Endodermal cell (in vitro differentiated cells): Measurements from ENCODE around the gene PPP1R14C. TPM values are rescaled to one million over a fixed set of nuclear protein-coding genes. Genes with fewer than 3 reads are reported as not detected.

Experiments
- DNase-seq: peaks from one replicate; pipeline ENCODE4 v3.0.0-alpha.2; 2017
- H3K27ac ChIP-seq: 2 replicates; pipeline ENCODE4 v1.5.1; 2013; ENCODE audit warnings: mild to moderate bottlenecking, low read depth, low read length, moderate library complexity
- H3K27me3 ChIP-seq: 2 replicates; pipeline ENCODE4 v1.6.1; 2013; ENCODE audit warnings: mild to moderate bottlenecking, low read length, moderate library complexity; ENCODE audit not compliant: insufficient read depth, control insufficient read depth, poor library complexity, severe bottlenecking
- H3K36me3 ChIP-seq: 2 replicates; pipeline ENCODE4 v1.7.0; 2013; ENCODE audit warnings: mild to moderate bottlenecking, low read length, moderate library complexity; ENCODE audit not compliant: control insufficient read depth, insufficient read depth
- H3K4me1 ChIP-seq: one replicate; pipeline ENCODE4 v1.7.0; 2013; ENCODE audit warnings: low read length; ENCODE audit not compliant: control insufficient read depth, insufficient read depth
- H3K4me3 ChIP-seq: 2 replicates; pipeline ENCODE4 v1.5.1; 2013; ENCODE audit warnings: mild to moderate bottlenecking, low read length, moderate library complexity
- H3K9ac ChIP-seq: 2 replicates; pipeline ENCODE4 v1.6.1; 2013; ENCODE audit warnings: mild to moderate bottlenecking, low read length, moderate library complexity; ENCODE audit not compliant: poor library complexity, severe bottlenecking; ENCODE audit errors: extremely low read depth
- H3K9me3 ChIP-seq: 2 replicates; pipeline ENCODE4 v1.6.1; 2013; ENCODE audit warnings: mild to moderate bottlenecking, low read length, moderate library complexity; ENCODE audit not compliant: control insufficient read depth
- H3K27ac Mint-ChIP-seq: 2 replicates; pipeline ENCODE4 v1.8.0; 2020; ENCODE audit warnings: mixed read lengths
- H3K27me3 Mint-ChIP-seq: 2 replicates; pipeline ENCODE4 v1.8.0; 2021; ENCODE audit warnings: mild to moderate bottlenecking, mixed read lengths; ENCODE audit not compliant: insufficient read depth
- H3K36me3 Mint-ChIP-seq: 2 replicates; pipeline ENCODE4 v1.8.0; 2020; ENCODE audit warnings: low read depth, mixed read lengths
- H3K4me1 Mint-ChIP-seq: 2 replicates; pipeline ENCODE4 v1.8.0; 2020; ENCODE audit warnings: mixed read lengths
- H3K4me3 Mint-ChIP-seq: 2 replicates; pipeline ENCODE4 v1.8.0; 2020; ENCODE audit warnings: mild to moderate bottlenecking, moderate library complexity, mixed read lengths
- H3K9me3 Mint-ChIP-seq: 2 replicates; pipeline ENCODE4 v1.8.0; 2020; ENCODE audit warnings: mild to moderate bottlenecking, mixed read lengths
- WGBS, 2 experiments: methylation state at CpG; one replicate each; pipeline versions ENCODE4 v1.1.5 to v1.1.7; 2013; ENCODE audit warnings: missing lambda C conversion rate in 2 of 2, mixed read lengths in 1 of 2; ENCODE audit not compliant: insufficient coverage in 1 of 2, insufficient read length in 1 of 2; 5-methylcytosine and 5-hydroxymethylcytosine counted together
- total RNA-seq, 2 donors: library from RNA; stranded (reverse); fragmentation: NEBNext Ultra II Directional in 1 of 2; extraction: Animal tissue kit (Norgen Biotek cat#: 25700) in 1 of 2; gene quantifications; 2 replicates in 1 of 2; 3 replicates in 1 of 2; pipeline ENCODE4 v1.2.1, GENCODE V29; 2021
- TF ChIP-seq, protein P1 (sequence below): fragments of 200-600 bp; sonication (generic); conservative IDR thresholded peaks from 2 replicates; pipeline ENCODE4 v1.5.0; 2021; ENCODE audit warnings: antibody characterized with exemption, mild to moderate bottlenecking

The PPP1R14C gene
- total RNA-seq, 2 donors from 2014 or later = 0.20 to 0.29 TPM

- Mint-ChIP-seq H3K4me3 (no peak overlapping the region), H3K27ac (no peak overlapping the region), H3K27me3 (no peaks in the 10 kb centered on the region), H3K36me3 (no peaks in the 10 kb centered on the region), H3K9me3 (no peaks in the 10 kb centered on the region), H3K4me1 (no peaks in the 10 kb centered on the region)
- Histone ChIP-seq H3K9ac (no peak overlapping the region), H3K27me3 (no peaks in the 10 kb centered on the region), H3K4me1 (no peaks in the 10 kb centered on the region), H3K27ac (no peak overlapping the region), H3K4me3 (no peak overlapping the region), H3K36me3 (no peaks in the 10 kb centered on the region), H3K9me3 (no peaks in the 10 kb centered on the region)
- TF ChIP-seq, protein P1, sequence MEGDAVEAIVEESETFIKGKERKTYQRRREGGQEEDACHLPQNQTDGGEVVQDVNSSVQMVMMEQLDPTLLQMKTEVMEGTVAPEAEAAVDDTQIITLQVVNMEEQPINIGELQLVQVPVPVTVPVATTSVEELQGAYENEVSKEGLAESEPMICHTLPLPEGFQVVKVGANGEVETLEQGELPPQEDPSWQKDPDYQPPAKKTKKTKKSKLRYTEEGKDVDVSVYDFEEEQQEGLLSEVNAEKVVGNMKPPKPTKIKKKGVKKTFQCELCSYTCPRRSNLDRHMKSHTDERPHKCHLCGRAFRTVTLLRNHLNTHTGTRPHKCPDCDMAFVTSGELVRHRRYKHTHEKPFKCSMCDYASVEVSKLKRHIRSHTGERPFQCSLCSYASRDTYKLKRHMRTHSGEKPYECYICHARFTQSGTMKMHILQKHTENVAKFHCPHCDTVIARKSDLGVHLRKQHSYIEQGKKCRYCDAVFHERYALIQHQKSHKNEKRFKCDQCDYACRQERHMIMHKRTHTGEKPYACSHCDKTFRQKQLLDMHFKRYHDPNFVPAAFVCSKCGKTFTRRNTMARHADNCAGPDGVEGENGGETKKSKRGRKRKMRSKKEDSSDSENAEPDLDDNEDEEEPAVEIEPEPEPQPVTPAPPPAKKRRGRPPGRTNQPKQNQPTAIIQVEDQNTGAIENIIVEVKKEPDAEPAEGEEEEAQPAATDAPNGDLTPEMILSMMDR = no peak
- no peak for DNase-seq
- WGBS, 2 experiments = 92% methylated on average over 1 of the region's 1 CpG; no CpG with 5 or more reads in 1 of the 2 experiments
Measured at GRCh38 chr6:150266309-150266708, 123.5 kb downstream of the PPP1R14C start.

GRCh38 chr6:150266963-150267685 is 124.3 kb downstream of the PPP1R14C start:
- 91% methylated on average over 6 to 7 of the region's 7 CpGs for WGBS, 2 experiments

GRCh38 chr6:150267686-150268561 is 125.1 kb downstream of the PPP1R14C start:
- Histone ChIP-seq H3K9me3 (no peaks in the 10 kb centered on the region), H3K27ac (no peak overlapping the region), H3K36me3 (no peaks in the 10 kb centered on the region), H3K27me3 (no peaks in the 10 kb centered on the region), H3K4me1 (no peaks in the 10 kb centered on the region), H3K9ac (no peak overlapping the region), H3K4me3 (no peak overlapping the region)
- no peaks in the 10 kb centered on the region for H3K36me3 Mint-ChIP-seq
- 87 to 91% methylated on average over 9 to 11 of the region's 11 CpGs for WGBS, 2 experiments
- no peak overlapping the region for H3K27ac Mint-ChIP-seq
- no peaks in the 10 kb centered on the region for H3K4me1 Mint-ChIP-seq
- no peak overlapping the region for H3K4me3 Mint-ChIP-seq
- H3K27me3 Mint-ChIP-seq = no peaks in the 10 kb centered on the region
- no peaks in the 10 kb centered on the region for H3K9me3 Mint-ChIP-seq
- TF ChIP-seq, protein P1 = no peak
- DNase-seq = no peak

More at GRCh38 chr6:150266963-150267685, 124.3 kb downstream of the PPP1R14C start:
- Mint-ChIP-seq H3K4me1 (no peaks in the 10 kb centered on the region), H3K9me3 (no peaks in the 10 kb centered on the region), H3K36me3 (no peaks in the 10 kb centered on the region), H3K27me3 (no peaks in the 10 kb centered on the region), H3K27ac (no peak overlapping the region), H3K4me3 (no peak overlapping the region)
- no peaks in the 10 kb centered on the region for H3K27me3 ChIP-seq
- H3K9ac ChIP-seq = no peak overlapping the region
- H3K36me3 ChIP-seq = no peaks in the 10 kb centered on the region
- H3K27ac ChIP-seq = no peak overlapping the region
- no peaks in the 10 kb centered on the region for H3K4me1 ChIP-seq
- H3K9me3 ChIP-seq = no peaks in the 10 kb centered on the region
- no peak overlapping the region for H3K4me3 ChIP-seq
- no peak for DNase-seq
- TF ChIP-seq, protein P1 = no peak
